ENCODE data around the gene NTRK1.

The NTRK1 gene

DNA sequence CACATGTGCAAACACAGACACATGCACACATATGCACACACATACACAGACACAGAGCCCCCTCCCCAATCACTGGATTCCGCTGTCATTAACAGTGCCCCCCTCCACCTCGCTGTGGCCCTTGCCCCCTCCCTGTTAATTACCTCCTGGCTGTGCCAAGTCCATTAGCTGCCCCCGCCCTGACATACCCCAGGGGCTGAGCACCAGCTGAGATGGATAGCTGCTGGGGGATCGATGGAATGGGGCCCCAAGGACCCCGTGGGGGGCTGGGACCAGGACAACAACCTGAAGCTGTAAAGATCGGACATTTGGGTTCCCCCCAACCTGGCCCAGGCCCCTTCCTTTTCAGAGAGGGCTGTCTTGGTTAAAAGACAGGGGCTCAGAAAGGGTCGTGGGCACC is 23.3 kb downstream of the NTRK1 start:
- no peak for DNase-seq

DNA sequence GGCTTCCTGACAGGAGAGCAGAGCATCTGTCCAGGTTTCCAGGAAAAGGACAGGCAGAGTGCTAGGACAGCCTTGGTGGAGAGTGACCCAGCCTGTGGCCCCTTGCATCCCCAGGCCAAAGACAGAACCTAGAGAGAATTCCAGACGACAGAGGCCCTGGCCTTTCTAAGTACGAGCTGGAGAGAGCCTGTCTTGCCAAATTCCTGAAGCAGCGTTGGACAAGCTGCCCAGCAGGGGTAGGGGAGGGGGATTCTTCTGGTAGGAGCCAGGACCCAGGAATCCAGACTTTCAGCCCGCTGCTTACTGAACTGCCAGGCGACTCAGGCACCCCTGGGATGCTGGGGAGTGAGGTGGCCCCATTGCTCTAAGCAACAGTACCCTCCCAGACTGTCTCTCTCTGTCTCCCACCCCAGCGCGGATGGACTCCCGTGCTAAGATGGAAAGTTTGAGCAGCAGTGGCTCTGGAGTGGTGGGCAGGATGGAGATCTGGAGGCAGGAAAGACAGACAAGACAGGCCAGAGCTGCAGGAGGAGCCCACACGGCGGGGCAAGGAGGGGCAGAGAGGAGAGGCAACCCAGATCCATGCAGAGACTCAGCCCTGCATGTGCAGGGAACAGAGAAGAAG is 24.0 kb downstream of the NTRK1 start:
- no peak for DNase-seq

DNA sequence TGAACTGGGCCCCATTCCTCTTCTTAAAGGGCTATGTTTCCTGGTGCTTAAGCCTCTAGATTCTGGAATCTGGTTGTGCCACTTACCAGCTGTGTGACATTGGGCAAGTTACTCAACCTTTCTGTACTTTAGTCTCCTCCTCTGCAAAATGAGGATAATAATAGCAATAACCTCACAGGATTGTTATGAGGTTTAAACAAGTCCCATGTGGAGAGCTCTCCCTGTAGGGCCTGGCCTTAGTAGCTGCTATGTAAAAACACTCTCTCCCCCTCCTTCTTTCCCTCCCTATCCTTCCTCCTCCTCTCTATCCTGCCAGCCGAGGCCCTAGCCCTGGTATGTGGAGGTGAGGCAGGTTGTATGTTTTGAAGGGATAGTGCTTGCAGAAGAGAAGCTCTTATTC is 24.6 kb downstream of the NTRK1 start:
- no peak for DNase-seq

DNA sequence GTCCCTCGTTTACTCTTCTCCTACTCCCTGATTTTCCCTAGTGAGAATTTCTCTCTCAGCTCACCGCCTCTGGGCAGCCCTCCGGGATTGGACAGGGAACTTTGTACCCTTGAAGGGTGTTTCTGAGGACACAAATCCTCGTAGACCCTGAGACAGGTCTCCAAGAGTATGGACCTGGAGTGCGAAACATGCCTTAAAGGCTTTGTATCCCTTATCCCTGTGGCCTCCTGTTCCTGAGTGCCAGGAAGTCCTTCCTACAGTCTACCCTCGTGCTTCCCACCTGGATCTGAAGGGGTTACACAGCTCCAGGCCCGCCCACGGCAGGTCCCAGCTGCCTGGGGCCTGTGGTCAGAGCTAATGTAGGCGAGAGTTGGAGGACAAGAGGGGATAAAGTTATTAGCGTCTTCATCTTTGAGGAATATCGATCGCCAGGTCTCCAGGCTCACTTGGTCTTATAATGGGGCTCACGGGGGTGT is 25.3 kb downstream of the NTRK1 start:
- no peak for DNase-seq

DNA sequence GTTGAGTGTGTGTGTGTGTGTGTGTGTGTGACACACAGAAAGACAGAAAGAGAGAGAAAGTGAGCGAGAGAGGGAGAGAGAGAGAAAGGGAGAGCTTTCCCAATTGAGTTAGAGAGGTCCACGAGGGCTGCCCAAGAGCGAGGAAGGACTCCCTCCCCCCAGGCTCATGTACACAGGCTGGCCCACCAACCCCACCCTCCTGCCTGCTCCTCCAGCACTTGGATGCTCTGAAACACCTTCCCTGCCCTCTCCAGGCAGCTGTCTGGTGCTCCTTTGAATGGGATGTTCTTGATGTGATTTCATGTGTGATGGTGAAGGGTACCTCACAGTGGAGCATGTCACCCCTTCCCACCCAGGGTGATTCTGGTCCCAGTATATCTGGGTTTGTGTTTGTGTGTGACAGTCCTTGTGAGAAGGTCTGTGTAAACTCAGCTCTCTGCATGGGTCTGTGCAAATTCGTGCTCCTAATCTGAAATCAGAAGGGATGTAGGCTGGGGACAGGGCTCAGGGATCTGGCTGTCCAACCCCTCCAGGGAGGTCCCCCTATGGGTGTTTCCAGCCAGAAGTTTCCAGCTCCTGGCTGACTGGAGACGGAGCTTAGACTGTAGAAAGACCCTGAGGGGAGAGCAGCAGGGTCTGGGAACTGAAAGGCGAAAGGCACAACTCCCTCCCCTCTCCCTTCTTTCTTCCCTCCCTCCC is 26.1 kb downstream of the NTRK1 start:
- DNase-seq = no peak

DNA sequence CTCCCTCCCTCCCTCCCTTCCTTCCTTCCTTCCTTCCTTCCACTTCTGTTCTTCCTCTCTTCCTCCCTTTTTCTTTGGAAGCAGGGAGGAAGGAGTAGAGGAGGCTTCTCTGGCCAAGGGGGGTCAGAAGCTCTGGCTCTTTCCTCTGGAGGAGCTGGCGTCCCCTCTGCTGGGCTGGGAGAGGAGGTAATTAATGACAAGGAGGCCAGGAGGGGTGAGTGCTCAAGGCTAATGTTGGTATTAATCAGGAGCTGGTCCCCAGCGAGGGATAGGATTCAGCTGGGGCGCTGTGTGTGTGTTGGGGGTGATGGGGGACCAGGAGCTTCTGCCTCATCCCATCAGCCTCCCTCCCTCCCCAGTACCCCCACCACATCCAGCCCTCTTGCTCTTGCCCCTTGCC is 26.7 kb downstream of the NTRK1 start:
- DNase-seq = no peak

DNA sequence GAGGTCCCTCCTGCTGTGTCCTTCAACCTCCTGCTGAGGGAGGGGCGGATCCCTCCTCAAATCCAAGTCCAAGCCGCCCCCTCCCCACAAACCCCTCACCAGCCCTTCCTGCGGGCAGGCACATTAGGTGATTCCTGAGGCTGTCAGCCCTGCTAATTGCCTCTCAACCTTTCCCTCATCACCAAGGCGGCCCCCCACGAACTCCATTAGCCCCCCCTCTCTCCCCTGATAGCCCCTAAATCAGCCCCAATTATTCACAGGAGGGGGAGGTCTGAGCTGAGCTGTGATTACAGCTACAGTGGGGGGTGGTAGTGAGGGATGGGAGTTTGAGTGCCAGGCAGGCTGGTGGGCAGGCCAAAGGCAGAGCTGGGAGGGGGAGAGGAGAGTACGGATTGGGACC is 27.1 kb downstream of the NTRK1 start:
- DNase-seq = no peak

DNA sequence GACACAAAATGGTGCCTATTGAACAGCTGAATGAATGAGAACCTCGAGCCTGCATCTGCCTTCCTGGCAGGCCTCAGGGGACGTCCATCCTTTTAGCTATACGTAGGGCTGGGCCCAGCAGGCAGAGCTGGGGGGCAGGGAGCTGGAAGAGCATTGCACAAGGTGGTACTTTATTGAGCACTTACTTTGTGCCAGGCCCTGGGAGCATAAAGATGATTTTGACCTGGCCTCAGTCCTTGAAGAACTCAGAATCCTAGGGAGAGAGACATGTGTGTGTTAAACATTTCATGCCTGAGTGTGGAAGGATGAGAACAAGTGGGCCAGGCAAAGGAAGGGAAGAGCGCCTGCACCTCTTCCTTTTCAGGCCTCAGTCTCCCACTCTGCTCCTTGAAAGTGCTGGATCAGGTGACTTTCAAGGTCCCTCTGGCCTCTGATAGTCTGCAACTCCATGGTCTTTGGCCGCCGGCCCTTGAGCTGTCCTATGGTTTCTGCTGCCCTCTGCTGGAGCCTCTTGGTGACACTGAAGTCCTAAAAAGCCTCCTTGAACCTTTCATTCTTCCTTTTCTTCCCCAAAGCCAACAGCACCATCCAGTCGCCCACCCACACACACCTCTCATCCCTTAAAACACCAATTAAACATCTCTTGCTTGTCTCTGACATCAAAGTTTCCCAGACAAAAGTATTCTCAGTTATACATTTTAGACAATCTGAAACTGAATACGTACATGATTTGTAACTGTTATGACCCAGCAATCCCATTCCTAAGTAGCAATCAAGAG is 29.3 kb downstream of the NTRK1 start:
- DNase-seq = peak; percentile 43 to 44

DNA sequence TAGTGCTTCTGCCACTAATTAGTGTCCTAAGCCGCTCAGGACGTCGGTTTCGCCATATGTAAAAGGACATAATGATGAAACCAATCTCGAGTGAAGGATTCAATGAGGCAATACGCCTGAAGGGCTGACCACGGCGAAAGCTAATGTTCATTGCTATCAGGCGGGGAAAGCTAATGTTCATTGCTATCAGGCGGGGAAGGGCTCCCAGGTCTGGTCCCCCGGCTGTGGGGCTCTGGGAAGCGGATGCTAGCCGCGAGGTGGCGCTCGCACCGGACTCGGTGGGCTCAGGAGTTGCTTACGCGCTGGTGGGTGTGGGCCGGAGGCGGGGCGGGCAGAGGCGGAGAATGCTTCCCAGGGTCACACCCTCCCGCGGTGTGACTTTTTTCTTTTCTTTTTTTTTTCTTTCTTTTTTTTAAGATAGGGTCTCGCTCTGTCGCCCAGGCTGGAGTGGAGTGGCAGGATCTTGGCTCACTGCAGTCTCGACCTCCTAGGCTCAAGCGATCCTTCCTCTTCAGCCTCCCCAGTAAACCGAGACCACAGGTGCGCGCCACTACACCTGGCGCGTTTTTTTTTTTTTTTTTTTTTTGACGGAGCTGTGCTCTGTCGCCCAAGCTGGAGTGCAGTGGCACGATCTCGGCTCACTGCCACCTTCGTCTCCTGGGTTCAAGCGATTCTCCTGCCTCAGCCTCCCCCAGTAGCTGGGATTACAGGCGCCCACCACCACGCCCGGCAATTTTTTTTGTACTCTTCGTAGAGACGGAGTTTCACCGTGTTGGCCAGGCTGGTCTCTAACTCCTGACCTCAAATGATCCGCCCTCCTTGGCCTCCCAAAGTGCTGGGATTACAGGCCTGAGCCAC is 31.8 kb downstream of the NTRK1 start:
- peak; percentile 9 to 62 for DNase-seq

DNA sequence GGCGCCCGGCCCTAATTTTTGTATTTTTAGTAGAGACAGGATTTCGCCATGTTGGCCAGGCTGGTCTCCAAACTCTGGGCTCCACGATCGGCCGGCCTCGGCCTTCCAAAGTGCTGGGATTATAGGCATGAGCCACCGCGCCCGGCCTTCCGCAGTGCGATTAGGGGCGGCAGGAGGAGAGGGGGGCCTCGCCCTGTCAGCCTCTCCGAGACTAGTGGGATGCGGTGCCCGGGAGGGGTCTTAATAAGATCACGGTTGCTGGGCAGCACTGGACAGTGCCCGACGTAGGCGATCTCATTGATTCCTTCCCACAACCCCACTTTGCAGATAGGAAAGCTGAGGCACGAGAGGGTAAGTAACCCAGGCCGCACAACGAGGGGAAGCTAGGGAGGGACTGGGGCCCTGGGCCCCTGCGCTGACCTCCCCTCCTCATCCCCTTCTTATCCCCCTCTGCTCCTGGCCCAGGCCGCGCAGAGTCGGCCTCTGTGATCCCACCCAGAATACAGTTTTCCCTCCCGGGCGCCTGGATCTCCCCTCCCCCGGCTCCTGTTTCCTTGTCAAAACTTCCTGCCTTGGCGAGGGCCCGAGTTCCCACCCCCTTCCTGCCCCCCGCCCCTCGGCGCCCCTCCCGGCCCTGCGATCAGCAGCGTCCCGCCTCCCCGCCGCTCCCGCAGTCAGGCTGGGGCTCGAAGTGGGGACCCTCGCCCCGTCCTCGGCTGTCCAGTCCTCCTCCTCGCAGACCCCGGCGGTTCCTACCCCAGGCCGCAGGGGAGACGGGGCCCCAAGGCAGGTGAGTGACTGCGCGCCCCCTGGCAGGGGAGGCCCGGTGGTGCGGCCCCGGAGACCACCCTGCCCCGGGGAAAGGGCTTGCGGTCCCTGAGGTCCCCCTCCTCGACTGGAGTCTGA is 32.6 kb downstream of the NTRK1 start, which contains the start of gene PEAR1:
PEAR1 (plus strand) TSS at position 671 of the 906 bp plus-strand sequence. CDS start 10,209 bp downstream, outside the sequence.
- DNase-seq = no peak

DNA sequence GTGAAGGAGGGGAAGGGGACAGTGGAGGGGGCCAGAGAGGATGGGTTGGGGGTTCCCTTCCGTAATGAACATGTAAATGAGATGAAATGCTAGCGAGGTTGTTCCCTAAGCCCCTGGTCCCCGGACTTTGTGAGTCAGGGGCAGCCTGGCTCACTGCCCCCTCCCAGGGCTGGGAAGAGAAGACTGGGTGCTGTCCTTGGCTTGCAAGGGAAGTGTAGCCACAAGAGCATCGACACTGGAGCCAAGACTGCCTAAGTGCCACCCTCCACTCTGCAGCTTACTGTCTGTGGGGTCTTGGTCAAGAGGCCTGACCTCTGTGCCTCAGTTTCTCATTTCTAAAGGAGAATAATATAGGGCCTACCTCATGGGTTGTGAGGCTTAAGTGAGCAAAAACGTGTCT is 33.3 kb downstream of the NTRK1 start:
- no peak for DNase-seq

DNA sequence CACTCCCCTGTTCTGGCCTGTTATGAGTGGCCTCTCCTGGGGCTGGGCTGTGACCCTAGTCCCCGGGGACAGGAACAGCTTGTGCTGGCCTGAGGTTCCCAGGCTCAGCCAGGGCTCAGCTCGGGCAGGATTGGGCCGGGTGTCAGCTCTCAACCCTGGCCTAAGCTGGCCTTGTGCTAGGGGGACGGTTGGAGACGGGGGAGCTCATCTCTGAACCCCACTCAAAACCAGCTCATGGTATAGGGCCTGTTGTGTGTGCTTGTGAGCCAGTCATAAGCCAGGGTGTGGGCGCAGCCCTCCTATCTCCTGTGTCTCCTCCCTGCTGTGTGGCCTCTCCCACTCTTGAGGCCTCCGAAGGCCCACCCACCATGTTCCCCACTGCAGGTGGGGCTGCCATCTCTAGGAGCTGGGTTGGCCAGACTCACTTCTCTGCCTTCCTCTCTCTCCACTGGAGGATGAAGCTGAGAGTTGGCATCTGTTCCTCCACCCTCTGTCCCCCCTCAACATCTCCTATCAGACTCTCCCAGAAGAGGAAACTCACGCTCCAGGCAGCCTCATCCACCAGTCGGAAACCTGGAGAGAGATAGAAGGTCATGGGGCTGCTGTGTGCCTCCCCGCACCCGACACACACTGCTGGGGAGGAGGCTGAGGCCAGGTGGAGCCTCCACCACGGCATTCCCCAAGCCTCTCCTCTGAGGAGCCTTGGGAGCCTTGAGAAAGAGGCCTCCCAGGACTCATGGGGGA is 34.2 kb downstream of the NTRK1 start:
- no peak for DNase-seq

DNA sequence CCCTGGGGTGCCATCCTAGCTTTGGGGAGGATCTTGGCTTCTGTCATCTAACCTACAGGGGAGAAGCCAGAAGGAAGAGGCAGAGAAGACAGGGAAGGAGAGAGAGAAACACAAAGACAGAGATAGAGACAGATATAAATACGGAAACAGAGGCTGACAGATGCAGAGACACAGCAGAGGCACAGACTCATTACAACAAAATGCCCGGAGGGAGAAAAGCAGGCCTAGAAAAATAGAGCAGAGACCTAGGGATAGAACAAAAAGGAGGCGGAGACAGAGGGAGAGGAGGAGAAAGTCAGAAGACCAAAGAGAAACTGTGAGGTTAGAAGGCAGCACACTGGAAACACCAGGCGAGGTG is 34.8 kb downstream of the NTRK1 start:
- no peak for DNase-seq

DNA sequence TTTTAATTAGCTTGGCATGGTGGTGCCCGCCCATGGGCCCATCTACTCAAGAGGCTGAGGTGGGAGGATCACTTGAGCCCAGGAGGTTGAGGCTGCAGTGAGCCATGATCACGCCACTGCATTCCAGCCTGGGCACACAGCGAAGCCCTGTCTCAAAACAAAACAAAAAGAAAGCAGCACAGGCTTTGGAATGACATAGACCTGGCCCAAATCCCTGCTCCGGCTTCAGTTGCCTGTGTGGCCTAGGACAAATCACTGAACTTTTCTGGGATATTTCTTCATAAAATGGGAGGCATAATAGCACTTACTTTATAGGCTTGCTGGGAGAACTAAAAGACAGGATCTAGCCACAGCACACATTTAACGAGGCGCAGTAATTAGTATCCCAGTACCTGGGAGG is 35.3 kb downstream of the NTRK1 start:
- DNase-seq = no peak

DNA sequence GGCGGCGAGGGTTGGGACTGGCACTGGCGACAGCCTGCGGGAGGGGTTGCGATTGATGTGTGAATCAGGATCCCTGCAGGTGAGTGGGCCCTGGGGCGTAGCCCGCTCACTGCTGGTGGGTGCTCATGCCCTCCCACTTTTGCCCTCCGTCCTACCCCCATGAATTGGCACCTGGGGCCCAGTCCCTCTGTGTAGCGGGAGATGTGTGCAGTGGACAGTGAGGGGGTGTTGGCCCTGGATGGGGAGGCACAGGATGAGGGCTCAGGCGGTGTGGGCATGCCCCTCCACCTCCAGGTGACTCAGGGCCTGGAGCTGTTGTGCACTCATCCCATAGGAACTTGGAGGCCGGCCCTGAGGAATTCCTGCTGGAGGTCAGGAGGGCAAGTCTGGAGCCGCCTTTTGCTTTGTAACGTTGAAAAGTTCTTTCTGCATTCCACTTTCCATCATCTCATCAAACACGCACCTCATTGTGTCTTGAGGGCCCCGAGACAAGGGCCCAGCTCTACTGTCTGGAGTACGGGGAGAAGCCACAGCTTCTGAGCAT is 35.9 kb downstream of the NTRK1 start:
- DNase-seq = peak; percentile 23 to 79

DNA sequence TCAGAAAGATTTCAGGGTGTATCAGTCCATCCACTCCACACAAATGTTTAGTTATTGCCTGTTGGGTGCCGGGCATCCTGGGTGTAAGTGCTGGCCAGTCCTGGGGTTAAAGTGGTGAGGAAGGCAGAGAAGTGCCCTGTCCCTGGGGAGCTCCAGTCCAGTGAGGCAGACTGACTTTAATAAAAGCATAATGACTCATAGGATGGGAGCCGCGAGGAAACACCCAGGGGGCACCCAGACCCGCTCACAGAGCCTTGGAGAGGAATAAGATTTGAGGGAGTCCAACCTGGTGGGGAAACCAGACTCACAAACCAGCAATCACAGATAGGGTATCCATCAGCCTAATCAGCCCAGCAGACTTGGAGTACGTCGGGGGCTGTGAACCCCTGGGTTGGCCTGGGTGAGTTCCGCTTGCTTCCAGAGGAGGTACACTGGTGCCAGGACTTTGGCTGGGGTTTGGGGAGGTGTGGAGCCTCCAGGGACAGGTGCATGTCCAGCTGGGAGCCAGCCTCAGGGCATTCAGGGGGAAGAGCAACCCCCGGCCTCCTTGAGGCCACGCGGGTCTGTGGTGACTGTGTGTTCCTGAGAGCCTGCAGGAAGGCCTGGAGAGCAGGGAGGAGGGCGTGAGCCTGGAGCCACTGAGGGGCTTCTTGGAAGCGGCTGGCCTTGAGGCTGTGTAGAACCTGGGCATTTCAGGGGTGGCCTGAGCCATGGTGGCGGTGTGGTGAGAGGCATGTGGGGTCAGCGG is 36.6 kb downstream of the NTRK1 start:
- DNase-seq = peak in 1 of 2 experiments; percentile 33

DNA sequence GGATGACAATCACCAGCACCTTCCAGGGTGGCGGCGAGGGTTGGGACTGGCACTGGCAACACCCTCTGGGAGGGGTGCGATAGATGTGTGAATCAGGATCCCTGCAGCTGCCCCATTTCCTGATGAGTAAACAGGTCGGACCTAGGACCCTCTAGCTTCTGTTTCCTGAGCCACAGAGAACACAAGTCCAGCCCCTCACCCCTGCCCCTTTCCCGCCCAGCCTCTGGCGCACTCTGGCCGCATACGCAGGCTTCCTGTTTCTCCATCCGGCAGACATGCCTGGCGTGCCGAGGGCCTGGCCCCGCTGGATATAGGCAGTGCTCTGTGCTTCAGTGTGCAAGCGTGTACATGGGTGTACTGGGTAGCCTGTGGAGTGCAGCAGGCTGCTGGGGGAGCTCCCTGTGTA is 37.5 kb downstream of the NTRK1 start:
- no peak for DNase-seq

DNA sequence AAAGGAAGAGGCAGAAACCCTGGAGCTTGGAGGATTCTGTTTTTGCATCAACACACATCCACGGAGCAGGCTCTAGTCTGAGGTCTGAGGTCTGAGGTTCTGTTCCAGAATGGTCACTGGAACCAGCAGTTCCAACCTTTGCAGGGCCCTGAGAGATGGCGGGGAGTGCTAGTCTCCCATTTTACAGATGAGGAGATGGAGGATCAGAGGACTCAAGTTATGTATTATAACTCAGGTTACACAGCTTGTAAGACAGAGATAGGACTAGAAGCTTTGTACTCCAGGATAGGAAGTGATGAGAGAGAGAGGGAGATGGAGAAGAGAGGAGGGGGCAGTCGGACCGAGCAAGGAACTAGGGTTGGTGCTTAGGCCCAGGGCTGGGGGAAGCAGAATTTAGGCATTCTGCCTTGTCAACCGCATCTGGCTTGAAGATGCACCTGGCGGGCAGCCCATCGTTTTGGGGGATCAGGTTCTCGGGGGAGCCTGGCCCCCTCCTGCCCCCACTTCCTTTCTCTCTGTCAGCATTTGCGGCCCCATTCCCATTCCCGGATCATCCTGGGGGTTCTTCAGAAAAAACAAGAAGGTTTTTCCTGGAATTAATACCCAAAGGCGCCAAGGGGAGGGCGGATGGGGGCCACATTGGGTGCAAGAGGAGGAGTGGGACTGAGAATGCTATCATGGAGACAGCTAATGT is 38.5 kb downstream of the NTRK1 start:
- DNase-seq = no peak

DNA sequence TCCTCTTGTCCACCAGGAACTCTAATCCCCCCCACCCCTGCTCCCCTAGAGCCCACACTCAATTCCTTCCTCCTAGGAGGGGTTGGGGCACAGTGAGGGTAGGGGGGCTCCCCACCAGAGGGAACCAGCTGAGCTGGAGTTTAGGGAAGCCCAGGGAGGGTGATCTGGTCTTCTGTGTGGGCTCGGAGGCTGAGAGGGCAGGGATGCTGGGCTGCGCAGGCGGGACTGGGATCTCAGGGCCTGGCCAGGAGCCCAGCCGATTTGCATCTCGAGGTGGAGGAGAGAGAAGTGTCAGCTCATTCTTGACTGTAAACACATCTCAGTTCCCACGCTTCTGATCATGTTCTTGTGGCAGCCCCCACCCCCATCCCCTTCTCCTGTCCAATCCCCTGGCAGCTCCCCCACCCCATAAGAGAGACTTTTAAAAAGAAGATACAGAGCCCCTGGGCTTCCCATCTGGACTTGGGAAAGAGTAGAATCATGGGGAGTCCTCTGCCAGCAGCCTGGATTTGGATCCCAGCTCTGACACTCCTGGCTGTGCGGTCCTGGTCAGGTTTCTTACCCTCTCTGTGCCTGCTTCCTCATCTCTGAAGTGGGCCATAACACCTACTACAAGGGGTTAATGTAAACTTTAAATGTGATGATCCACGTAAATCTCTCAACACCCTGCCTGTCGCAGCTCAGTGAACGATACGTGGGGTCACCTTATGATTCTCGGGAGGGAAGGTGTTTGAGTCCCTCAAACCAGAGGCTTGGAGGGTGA is 39.5 kb downstream of the NTRK1 start:
- no peak for DNase-seq

Measured in SW 1271 (cell line).